Loucy (cell line): ENCODE data around the gene CDR2.

ENCODE experiments used
- CTCF ChIP-seq: fragments of 200-600 bp; sonication (generic); conservative IDR thresholded peaks from 2 replicates; pipeline ENCODE4 v1.5.1; 2014; ENCODE audit warnings: mild to moderate bottlenecking, antibody characterized with exemption, low read length
- EZH2phosphoT487 ChIP-seq: fragments of 200-600 bp; IDR thresholded peaks from 2 replicates; pipeline ENCODE4 v1.6.1; 2018; ENCODE audit warnings: antibody characterized with exemption, mild to moderate bottlenecking, moderate library complexity, borderline replicate concordance

- TF ChIP-seq CTCF (no peak), EZH2phosphoT487 (no peak)
These were observed 21.5 kb upstream of the CDR2 start for GRCh38 chr16:22395960-22396359.
